MV-4-11 (cell line): ENCODE results near the gene CD22.
"Not testable (repeated sequence)": the region's sequence is repeated elsewhere in the genome, so short reads cannot be mapped to it uniquely, and the experiment has no call there.

Experiments
- DNase-seq: peaks from one replicate; lab custom pipeline; 2025; lab: John Stamatoyannopoulos, UW

The CD22 gene

DNA sequence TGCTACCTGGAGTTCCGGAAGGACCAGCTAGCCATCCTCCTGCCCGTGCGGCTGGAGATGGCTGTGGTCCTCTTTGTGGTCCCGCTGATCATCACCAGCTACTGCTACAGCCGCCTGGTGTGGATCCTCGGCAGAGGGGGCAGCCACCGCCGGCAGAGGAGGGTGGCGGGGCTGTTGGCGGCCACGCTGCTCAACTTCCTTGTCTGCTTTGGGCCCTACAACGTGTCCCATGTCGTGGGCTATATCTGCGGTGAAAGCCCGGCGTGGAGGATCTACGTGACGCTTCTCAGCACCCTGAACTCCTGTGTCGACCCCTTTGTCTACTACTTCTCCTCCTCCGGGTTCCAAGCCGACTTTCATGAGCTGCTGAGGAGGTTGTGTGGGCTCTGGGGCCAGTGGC lies 30.4 kb downstream of the CD22 start:
- DNase-seq = not testable (repeated sequence)

DNA sequence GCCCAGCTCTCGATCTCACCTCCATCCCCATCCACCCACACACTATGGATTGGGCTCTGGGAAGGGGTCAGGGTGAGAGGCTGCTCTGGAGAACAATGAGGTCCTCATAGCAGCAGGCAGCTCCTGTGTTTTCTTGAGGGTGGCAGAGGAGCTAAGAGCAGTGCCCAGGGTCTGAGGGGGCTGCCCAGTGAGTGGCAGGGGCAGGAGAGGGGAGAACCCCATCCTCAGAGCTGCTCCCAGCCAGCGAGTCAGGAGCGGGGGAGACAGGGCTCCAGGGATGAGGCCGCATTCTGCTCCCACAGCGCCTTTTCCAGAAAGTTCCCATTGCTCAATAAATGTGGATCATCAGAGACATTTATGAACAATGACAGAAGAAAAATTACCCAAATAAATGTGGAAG lies 31.1 kb downstream of the CD22 start:
- not testable (repeated sequence) for DNase-seq

DNA sequence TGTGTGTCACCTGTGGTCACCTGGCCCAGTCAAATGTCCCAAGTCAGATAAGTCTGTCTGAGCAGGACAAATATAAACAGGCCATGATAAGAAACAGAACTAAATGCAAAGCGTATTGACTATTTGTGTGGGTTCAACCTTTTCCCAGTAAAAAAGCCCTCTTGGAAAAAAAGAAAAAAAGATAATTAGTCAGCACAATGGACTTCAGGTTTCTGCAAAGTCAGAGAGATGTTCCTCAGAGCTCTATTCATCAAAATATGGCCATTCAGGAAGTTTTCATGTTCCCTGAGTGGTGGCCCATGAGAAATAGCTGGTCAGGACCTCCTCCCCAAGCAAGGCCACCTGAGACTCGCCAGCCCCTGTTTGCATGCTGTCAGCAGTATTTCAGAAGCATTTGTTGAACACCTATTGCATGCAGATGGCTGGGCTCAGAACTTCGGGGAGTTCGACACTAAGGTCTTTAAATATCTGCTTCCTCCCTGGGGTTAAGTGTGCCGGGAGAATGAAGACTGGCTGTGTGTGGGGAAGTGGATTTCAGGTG lies 32.0 kb downstream of the CD22 start:
- no peak for DNase-seq

DNA sequence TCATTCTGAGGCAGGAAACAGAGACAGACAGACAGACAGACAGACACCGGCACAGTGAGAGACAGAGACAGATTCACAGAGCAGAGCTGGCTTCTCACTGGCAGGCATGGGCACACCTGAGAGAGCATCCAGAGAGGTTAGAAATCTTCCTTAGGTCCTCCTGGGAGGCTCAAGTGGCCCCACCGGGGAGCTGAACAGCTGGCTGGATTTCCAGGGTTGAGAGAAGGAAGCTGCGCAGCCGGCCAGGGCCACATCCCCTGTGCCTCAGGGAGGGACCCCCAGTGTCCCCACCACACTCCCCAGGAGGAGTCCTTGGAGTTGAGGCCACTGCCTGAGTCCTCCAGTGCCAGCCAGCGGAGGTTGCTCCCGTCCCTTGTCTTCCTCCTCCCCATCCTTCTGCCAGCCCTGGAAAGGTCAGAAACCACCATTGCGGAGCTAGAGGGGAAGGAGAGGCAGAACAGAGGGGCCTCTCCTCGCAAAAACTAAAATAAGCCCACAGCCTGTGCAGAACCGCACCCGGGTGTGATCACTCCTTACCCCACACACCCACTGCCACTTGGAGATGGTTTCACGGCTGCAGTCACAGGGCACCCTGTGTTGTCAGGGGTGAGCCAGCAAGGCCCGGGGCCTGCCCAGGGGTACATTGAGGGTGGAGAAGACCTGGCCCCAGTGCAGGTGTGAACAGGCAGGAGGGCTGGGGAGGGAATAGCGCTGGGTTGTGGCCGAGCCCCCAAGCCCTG lies 33.4 kb downstream of the CD22 start:
- DNase-seq = no peak

DNA sequence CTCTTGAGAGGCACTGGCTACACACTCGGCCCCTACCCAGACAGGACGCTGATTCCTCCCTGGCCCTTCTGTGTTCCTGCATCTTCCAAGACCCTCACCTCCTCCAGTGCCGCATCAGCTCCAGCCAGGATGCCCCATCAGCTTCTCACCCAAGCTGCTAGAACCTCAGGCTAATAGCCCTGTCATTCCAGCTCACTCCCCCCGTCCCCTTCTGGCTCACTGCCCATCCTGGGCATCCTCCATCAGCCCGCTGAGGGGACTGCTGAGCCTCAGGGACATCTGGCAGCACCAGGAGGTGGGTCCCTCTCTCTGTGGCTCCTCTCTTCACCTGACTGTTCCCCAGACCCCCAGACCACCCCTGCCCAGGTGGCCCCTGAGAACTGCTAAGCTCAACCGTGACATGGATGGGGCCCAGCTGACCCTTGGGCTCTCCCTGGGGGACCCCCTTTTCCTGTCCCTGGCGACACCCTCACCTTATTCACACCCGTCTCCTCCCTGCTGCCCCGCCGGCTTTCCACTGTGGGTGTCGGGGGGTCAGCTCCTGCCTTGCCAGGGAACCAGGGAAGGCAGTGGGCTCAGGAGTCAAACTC lies 34.1 kb downstream of the CD22 start:
- DNase-seq = no peak

DNA sequence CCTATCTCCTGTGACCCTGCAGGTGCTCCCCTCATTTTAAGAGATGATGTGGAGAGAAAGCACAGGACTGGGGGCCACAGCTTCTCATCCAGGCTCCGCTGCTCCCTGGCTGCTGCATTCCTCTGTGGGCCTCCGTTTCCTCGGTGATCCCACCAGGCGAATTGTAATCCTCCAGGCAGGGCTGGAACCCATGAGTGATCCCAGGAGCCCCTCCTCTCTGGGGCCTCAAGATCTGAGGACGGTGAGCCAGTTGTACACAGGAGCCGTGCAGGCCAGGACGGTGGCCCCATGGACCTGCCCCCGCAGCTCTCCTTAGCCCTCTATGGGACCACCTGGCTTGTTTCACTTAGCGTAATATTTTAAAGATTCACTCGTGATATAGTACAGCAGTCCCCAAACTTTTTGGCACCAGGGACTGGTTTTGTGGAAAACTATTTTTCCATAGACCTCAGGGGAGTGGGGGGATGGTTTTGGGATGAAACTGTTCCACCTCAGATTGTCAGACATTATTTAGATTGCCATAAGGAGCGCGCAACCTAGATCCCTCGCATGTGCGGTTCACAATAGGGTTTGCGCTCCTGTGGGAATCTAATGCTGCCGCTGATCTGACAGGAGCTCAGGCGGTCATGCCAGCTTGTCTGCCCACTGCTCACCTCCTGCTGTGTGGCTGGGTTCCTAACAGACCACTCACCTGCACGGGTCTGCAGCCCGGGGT lies 34.9 kb downstream of the CD22 start:
- DNase-seq = no peak

DNA sequence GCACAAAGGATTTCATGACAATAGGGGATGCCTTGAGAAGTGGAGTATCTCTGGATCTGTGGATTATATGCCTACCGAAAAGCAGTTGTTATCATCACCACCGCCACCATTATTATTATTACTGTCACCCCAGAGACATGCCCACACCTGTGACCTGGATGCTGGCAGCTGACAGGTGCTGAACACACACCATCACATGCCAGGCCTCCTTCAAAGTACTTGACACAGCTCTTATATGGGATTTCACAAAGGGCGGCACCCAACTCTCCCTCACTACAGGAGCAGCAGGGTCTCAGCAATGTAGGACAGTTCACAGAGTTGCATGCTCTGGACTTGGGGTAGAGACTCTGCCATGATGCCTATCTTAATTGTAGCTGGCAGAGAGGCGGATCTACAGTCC lies 36.3 kb downstream of the CD22 start:
- DNase-seq = no peak

DNA sequence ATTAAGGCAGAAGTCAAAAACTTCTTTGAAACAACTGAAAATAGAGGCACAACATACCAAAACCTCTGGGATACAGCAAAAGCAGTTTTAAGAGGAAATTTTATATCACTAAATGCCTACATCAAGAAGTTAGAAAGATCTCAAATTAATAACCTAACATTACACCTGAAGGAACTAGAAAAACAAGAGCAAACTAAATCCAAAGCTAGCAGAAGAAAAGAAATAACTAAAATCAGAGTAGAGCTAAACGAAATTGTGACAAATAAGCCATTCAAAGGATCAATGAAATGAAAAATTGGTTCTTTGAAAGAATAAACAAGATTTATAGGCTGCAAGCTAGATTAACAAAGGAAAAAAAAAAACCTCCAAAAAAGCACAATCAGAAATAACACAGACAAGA lies 39.4 kb downstream of the CD22 start:
- DNase-seq = no peak

DNA sequence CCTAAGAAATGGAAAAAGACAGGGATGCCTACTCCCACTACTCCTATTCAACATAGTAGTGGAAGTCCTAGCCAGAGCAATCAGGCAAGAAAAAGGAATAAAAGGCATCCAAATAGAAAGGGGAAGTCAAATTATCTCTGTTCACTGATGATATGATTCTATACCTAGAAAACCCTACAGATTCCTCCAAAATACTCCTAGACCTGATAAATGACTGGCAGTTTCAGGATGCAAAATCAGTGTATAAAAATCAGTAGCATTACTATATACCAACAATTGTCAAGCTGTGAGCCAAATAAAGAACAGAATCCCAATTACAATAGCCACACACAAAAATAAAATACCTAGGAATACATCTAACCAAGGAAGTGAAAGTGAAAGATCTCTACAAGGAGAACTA lies 40.5 kb downstream of the CD22 start:
- DNase-seq = no peak

DNA sequence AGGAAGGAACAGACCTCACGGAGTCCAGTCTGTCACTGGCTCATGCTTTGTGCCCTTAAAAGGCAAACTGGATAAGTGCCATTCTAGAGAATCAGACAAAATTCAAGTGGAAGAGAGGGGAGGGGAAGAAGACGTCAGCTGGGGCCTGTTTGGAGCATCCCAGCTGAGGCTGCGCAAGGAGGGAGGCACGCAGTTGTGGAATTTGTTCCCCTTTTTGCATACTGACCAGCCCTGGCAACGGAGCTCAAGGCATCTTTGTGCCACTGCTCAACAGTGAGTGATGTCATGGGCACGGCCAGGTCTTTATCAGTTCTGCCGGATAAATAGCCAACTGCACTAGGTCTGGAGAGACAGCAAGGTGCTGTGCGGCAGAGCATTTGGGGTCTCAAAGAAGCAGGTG lies 41.7 kb downstream of the CD22 start, which contains the start of gene GPR42:
GPR42 (plus strand) TSS at position 347 of the 400 bp plus-strand sequence. CDS start 292 bp downstream, outside the sequence.
- no peak for DNase-seq

DNA sequence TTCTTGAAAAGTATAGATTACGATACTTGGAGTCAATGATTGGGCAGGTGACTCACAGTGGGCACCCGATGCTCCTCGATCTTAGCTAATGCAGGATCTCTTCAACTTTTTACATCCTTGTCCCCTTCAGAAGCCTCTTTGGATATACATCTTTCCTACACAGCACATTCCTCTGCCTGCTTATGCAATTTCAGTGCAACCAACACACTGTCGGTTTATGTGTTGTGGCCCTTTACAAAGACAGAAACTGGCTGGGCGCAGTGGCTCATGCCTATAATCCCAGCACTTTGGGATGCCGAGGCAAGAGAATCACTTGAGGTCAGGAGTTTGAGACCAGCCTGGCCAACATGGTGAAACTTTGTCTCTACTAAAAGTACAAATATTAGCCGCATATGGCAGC lies 44.5 kb downstream of the CD22 start:
- no peak for DNase-seq

DNA sequence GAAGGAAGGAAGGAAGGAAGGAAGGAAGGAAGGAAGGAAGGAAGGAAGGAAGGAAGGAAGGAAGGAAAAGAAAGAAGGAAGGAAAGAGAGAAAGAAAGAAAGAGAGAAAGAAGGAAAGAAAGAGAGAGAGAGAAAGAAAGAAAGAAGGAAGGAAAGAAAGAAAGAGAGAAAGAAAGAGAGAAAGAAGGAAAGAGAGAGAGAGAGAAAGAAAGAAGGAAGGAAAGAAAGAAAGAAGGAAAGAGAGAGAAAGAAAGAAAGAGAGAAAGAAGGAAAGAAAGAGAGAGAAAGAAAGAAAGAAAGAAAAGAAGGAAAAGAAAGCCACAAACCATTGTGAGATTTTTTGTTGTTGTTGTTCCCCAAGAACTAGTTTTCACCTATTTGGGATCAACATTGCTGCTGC lies 45.0 kb downstream of the CD22 start:
- not testable (repeated sequence) for DNase-seq

DNA sequence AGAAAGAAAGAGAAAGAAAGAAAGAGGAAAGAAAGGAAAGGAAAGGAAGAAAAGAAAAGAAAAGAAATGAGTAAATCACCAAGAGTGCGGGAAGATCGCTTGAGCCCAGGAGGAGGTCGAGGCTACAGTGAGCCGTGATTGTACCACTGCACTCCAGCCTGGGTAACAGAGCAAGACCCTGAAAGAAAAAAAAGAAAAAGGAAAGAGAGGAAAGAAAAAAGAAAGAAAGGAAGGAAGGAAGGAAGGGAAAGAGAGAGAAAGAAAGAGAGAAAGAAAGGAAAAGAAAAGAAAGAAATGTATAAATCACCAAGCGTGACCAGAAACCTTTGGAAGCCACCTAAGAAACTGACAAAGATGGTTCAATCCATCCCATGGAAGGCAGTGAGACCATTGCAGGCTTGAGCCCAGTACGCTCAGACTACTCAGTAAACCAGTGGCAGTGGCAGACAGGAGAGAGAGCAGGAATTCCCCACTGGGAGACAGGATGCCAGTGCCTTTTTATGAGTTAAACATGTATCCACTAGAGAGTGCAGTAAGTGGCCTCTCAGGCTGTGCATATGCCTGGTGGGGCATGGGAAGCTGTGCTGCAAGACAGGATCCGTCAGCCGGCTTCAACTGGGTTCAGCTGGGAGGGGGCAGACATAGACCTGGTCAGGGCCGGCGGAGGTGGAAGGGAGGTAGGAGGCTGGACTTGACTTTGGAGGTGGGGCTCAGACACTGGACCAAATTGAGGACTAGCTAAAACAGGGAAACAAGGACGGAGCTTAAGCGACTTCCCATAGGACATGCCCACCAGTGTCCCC lies 46.7 kb downstream of the CD22 start:
- DNase-seq = no peak

DNA sequence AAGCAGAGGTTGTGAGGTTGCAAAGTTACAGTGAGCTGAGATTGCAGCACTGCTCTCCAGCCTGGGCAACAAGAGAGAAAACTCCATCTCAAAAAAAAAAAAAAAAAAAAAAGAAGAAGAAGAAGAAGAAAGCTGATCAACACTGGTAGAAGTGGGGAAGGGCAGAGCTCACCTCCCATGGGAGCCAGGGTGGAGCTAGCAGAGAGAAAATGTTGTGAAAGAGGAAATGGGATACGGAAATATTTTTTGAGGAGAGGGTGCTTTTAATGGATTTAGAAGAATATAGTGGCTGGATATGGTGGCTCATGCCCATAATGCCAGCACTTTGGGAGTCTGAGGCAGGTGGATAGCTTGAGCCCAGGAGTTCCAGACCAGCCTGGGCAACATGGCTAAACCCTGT lies 48.7 kb downstream of the CD22 start:
- no peak for DNase-seq

DNA sequence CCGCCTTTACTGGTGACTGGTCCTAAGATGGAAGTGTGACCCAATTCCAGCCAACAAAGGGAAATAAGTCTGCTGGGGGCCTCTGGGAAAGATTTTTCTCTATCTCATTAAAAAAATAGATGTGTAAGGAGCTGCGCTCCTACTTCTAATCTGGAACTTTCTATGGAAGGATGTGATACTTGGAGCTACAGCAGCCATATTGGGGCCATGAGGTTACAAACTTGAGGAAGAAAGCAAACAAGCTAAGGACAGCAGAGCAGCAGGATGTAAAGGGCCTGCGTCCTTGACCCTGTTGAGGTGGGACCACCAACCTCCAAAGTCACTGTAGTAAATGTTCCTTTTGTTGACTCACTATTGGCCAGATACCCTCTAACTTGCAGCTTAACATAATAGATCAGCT lies 49.4 kb downstream of the CD22 start:
- no peak for DNase-seq

DNA sequence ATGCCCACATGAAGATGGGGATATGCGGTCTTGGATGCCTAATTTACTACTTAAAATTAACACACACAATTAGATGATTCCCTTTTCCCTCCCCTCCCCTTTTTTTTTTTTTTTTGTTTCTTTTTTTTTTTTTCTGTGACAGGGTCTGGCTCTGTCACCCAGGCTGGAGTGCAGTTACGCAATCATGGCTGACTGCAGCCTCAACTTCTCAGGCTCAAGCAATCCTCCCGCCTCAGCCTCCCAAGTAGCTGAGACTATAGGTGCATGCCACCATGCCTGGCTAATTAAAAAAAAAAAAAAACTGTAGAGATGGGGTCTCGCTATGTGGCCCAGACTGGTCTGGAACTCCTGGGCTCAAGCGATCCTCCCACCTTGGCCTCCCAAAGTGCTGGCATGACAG lies 50.6 kb downstream of the CD22 start:
- DNase-seq = not testable (repeated sequence)

DNA sequence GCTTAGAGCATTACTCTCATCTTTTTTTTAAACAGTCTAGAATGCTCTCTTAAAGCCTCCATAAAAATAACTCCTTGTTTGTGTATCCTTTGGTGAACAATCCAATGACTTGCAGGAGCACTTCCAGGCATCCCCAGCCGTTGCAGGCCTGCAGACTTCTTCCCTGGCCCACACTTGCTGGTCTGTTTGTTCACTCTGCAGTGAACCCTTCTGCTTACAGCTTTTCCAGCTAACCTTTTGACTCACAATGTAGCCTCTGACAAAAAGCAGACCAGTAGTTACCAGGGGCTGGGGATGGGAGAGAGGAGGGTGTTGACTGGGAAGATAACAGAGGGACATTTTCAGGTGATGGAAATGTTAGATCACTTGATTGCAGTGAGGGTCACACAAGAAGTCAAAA lies 51.0 kb downstream of the CD22 start:
- DNase-seq = no peak

DNA sequence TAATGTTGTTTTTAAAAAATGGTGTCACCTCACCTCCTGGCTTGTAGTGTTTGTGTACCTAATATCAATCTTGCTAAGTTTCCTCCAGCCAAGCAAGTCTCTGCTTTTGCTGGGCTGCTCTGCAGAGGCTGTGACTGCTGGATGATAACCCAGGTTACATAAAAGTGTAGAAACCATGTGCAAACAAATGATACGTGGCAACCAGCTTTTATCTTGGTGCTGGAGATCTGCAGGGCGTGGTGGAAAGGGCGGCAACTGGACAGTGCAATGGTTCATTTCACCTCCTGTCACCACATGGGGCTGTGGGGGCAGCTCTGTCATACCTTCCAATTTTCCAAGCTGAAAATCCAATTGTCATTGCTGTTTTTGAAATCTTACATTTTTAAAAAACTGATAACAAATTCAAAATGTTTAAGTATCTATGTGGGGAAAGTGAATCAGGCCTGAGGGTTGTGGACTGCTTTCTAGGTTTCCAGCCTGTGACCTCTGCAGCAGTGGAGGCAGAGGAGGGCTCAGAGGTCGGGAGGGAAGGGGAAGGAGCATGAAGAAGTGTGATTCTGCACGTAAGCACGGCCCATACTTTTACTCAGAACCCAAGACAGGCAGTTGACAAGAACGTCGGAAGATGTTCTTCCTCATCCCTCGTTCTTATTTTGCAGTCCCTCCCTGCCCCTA lies 51.6 kb downstream of the CD22 start:
- no peak for DNase-seq

DNA sequence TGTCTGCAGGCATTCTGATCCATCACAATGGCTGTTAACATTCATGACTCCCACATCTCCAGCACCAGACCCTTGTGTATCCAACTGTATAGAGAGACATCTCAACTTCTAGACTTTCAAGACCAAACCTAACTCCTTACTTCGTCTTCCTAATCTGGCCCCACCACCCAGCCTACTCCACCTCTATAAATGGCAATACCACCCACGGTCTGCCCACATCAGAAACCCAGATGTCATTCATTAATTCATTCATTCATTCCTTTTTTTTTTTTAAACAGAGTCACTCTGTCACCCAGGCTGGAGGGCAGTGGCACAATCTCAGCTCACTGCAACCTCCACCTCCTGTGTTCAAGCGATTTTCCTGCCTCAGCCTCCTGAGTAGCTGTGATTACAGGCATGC lies 52.3 kb downstream of the CD22 start:
- no peak for DNase-seq

DNA sequence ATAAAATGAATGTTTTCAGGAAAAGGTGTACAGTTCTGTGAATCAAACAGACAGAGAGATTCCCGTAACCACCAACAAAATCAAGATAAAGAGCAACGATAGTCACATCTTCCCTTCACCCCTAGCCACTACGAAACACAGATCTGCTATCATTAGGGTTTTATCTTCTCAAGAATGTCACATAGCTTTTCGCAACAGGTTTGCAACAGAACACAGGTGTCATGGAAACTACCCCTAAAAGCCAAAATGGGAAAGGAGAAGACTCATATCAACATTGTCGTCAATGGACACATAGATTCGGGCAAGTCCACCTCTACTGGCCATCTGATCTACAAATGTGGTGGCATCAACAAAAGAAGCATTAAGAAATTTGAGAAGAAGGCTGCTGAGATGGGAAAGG lies 52.9 kb downstream of the CD22 start:
- no peak for DNase-seq

DNA sequence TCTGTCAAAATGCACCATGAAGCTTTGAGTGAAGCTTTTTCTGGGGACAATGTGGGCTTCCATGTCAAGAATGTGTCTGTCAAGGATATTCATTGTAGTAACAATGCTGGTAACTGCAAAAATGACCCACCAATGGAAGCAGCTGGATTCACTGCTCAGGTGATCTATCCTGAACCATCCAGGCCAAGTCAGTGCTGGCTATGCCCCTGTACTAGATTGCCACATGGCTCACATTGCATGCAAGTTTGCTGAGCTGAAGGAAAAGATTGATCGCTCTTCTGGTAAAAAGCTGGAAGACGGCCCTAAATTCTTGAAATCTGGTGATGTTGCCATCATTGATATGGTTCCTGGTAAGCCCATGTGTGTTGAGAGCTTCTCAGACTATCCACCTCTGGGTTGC lies 54.5 kb downstream of the CD22 start:
- DNase-seq = no peak
